Mammary epithelial cell (primary cell): ENCODE measurements around the gene SLC32A1.

Source experiments
- CTCF ChIP-seq, 2 donors: IDR thresholded peaks in 1 of 2; conservative IDR thresholded peaks in 1 of 2; 2 replicates each; pipeline ENCODE4 v1.5.1; 2011 to 2012; ENCODE audit warnings: inconsistent platforms in 2 of 2, low read length in 2 of 2, mild to moderate bottlenecking in 2 of 2, control low read depth in 1 of 2, low read depth in 1 of 2; ENCODE audit not compliant: insufficient read depth in 1 of 2; ENCODE audit errors: extremely low read depth in 1 of 2
- EZH2 ChIP-seq: IDR thresholded peaks from 2 replicates; pipeline ENCODE4 v1.6.1; 2012; ENCODE audit warnings: low read length, inconsistent platforms, borderline replicate concordance

GRCh38 chr20:38755324-38755910 lies 31.1 kb downstream of the SLC32A1 start:
- TF ChIP-seq CTCF (conservative IDR thresholded peaks at IDR 0.05 in 1 of 2, IDR thresholded peaks at IDR 0.05 in 1 of 2; ENCODE audit: extremely low read depth in 1 of 2, insufficient read depth in 1 of 2, low read depth in 1 of 2, low read length in 2 of 2) = no peak
- no peak for TF ChIP-seq EZH2
